PFSK-1 (cell line): Measurements from ENCODE around the gene KCNRG.

Experiments
- FOXP2 ChIP-seq: optimal IDR thresholded peaks from 2 replicates; pipeline ENCODE3; 2011; ENCODE audit warnings: borderline replicate concordance, control low read depth, inconsistent platforms; ENCODE audit not compliant: insufficient read depth; ENCODE audit errors: extremely low read length, extremely low read depth
- POLR2AphosphoS5 ChIP-seq: IDR thresholded peaks from 2 replicates; pipeline ENCODE4 v1.6.1; 2012; ENCODE audit warnings: low read depth, mild to moderate bottlenecking, control low read depth, low read length, moderate library complexity
- SIN3A ChIP-seq: IDR thresholded peaks from 2 replicates; pipeline ENCODE4 v1.6.1; 2012; ENCODE audit warnings: mild to moderate bottlenecking, low read length, moderate library complexity, borderline replicate concordance; ENCODE audit not compliant: insufficient read depth
- TAF1 ChIP-seq: IDR thresholded peaks from 2 replicates; pipeline ENCODE4 v1.6.1; 2012; ENCODE audit warnings: low read length, control low read depth, borderline replicate concordance; ENCODE audit not compliant: insufficient read depth
- TF ChIP-seq, protein P1 (sequence below), 2 experiments: IDR thresholded peaks; 2 replicates each; pipeline versions ENCODE4 v1.6.1 to v1.8.0; 2011 to 2012; ENCODE audit warnings: low read depth in 2 of 2, low read length in 2 of 2, control low read depth in 1 of 2, inconsistent platforms in 1 of 2, mild to moderate bottlenecking in 1 of 2, moderate library complexity in 1 of 2; ENCODE audit not compliant: insufficient read depth in 1 of 2

KCNRG gene

DNA sequence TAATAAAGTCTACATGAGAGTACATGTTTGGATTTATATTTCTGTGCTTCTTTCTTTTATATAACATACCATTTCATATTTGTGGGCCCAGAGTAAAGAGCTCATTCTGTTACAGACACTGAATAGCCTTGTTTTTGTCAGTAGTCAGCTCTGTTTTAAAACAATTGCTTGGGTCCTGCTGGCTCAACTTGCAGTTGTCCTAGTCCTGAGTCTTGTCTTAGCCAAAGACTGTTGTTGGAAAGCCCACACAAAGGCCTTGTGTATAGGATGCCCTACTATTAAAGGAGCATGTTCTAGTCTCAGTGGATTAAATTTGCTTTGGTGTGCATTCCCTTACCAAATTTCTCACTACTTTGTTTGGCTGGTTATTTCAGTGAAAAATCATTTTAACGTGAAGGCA lies 3.8 kb upstream of the KCNRG start:
- TF ChIP-seq SIN3A: no peak
- TF ChIP-seq POLR2AphosphoS5: no peak
- TF ChIP-seq, protein P1, sequence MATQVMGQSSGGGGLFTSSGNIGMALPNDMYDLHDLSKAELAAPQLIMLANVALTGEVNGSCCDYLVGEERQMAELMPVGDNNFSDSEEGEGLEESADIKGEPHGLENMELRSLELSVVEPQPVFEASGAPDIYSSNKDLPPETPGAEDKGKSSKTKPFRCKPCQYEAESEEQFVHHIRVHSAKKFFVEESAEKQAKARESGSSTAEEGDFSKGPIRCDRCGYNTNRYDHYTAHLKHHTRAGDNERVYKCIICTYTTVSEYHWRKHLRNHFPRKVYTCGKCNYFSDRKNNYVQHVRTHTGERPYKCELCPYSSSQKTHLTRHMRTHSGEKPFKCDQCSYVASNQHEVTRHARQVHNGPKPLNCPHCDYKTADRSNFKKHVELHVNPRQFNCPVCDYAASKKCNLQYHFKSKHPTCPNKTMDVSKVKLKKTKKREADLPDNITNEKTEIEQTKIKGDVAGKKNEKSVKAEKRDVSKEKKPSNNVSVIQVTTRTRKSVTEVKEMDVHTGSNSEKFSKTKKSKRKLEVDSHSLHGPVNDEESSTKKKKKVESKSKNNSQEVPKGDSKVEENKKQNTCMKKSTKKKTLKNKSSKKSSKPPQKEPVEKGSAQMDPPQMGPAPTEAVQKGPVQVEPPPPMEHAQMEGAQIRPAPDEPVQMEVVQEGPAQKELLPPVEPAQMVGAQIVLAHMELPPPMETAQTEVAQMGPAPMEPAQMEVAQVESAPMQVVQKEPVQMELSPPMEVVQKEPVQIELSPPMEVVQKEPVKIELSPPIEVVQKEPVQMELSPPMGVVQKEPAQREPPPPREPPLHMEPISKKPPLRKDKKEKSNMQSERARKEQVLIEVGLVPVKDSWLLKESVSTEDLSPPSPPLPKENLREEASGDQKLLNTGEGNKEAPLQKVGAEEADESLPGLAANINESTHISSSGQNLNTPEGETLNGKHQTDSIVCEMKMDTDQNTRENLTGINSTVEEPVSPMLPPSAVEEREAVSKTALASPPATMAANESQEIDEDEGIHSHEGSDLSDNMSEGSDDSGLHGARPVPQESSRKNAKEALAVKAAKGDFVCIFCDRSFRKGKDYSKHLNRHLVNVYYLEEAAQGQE (IDR thresholded peaks at IDR 0.05; ENCODE audit: insufficient read depth in 1 of 2, low read depth in 2 of 2, low read length in 2 of 2): no peak
- no peak for TF ChIP-seq TAF1
- TF ChIP-seq FOXP2: no peak

DNA sequence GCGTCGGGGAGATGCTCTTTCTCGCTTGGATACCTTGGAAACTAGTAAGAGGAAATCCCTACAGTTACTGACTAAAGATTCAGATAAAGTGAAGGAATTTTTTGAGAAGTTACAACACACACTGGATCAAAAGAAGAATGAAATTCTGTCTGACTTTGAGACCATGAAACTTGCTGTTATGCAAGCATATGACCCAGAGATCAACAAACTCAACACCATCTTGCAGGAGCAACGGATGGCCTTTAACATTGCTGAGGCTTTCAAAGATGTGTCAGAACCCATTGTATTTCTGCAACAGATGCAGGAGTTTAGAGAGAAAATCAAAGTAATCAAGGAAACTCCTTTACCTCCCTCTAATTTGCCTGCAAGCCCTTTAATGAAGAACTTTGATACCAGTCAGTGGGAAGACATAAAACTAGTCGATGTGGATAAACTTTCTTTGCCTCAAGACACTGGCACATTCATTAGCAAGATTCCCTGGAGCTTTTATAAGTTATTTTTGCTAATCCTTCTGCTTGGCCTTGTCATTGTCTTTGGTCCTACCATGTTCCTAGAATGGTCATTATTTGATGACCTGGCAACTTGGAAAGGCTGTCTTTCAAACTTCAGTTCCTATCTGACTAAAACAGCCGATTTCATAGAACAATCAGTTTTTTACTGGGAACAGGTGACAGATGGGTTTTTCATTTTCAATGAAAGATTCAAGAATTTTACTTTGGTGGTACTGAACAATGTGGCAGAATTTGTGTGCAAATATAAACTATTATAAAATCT lies 2.7 kb upstream of the KCNRG start:
- TF ChIP-seq FOXP2 (no peak), SIN3A (no peak), POLR2AphosphoS5 (no peak), TAF1 (no peak)
- TF ChIP-seq, protein P1 (IDR thresholded peaks at IDR 0.05; ENCODE audit: insufficient read depth in 1 of 2, low read depth in 2 of 2, low read length in 2 of 2): no peak

DNA sequence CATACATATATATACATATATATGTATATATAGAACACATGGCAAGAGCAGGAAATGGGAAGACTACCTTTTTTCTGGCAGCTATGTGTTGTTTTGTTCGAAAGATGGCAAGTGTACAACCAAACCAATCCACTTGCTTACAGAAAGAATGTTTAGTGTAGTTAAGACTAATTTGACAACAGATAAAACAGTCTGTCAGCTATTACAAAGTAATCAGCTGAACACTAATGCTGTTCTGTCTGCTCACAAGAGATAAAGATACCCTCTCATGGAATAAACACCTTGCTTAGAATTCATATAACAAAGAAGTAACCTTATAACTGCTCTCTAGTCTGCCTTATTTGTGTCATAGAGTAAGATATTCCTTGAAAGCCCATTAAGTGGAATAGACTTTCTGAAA lies 858 bp upstream of the KCNRG start:
- TF ChIP-seq POLR2AphosphoS5: no peak
- TF ChIP-seq SIN3A: no peak
- TF ChIP-seq, protein P1 (IDR thresholded peaks at IDR 0.05; ENCODE audit: insufficient read depth in 1 of 2, low read depth in 2 of 2, low read length in 2 of 2): no peak
- TF ChIP-seq TAF1: no peak
- no peak for TF ChIP-seq FOXP2

DNA sequence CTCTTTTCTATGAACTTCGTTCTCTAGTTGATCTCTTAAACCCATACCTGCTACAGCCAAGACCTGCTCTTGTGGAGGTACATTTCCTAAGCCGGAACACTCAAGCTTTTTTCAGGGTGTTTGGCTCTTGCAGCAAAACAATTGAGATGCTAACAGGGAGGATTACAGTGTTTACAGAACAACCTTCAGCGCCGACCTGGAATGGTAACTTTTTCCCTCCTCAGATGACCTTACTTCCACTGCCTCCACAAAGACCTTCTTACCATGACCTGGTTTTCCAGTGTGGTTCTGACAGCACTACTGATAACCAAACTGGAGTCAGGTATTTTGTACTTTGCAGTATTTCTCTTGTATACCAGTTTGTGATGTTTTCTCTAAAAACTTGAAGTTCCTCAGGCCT lies 506 bp downstream of the KCNRG start:
- TF ChIP-seq POLR2AphosphoS5: no peak; the same call in 1 of the 2 replicates
- no peak for TF ChIP-seq FOXP2
- TF ChIP-seq, protein P1 (IDR thresholded peaks at IDR 0.05; ENCODE audit: insufficient read depth in 1 of 2, low read depth in 2 of 2, low read length in 2 of 2): no peak
- no peak for TF ChIP-seq SIN3A
- no peak for TF ChIP-seq TAF1

DNA sequence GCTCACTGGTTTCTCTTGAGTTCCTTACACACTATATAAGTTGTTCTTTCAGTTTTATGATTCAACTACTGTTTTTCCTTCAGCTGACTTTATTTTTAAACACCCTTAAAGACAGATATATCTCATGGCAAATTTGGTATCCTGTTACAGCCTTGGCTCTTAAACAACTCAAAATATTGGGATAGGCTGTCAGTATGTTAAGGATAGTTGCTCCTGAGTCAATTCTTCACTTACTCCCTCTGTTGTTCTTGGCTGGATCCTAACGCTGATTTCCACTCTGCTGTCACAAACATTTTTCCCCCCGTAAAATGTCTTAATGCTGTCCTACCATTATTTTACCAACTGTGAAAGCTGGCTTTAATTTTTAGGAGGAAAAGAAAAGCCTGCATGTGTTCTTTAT lies 1.2 kb downstream of the KCNRG start:
- no peak for TF ChIP-seq SIN3A
- no peak for TF ChIP-seq TAF1
- TF ChIP-seq FOXP2: no peak
- TF ChIP-seq, protein P1 (IDR thresholded peaks at IDR 0.05; ENCODE audit: insufficient read depth in 1 of 2, low read depth in 2 of 2, low read length in 2 of 2): no peak
- TF ChIP-seq POLR2AphosphoS5: no peak
